OCI-LY1 (cell line): ENCODE data around the gene AQP5.

Source experiments
- H2AFZ ChIP-seq: fragments of 200-600 bp; sonication (generic), shearing (Covaris generic); 2 replicates; pipeline ENCODE4 v1.6.0; 2014; ENCODE audit warnings: antibody characterized with exemption, mild to moderate bottlenecking, low read length
- H3F3A ChIP-seq: fragments of 200-600 bp; sonication (generic), shearing (Covaris generic); 2 replicates; pipeline ENCODE4 v1.6.0; 2014; ENCODE audit warnings: mild to moderate bottlenecking, antibody characterized with exemption, low read length, moderate library complexity; ENCODE audit not compliant: insufficient read depth
- H3K27ac ChIP-seq: fragments of 200-600 bp; sonication (generic); 2 replicates; pipeline ENCODE4 v1.5.1; 2014; ENCODE audit warnings: low read length, mixed run types, mild to moderate bottlenecking, low read depth; ENCODE audit not compliant: poor library complexity, severe bottlenecking
- H3K27me3 ChIP-seq: fragments of 200-600 bp; sonication (generic); 2 replicates; pipeline ENCODE4 v1.6.0; 2014; ENCODE audit warnings: antibody characterized with exemption, mild to moderate bottlenecking, low read length, moderate library complexity; ENCODE audit not compliant: insufficient read depth
- H3K36me3 ChIP-seq: fragments of 200-600 bp; sonication (generic); 2 replicates; pipeline ENCODE4 v1.6.1; 2014; ENCODE audit warnings: mild to moderate bottlenecking, antibody characterized with exemption, low read length, moderate library complexity, mixed read lengths; ENCODE audit not compliant: insufficient read depth
- H3K4me1 ChIP-seq: fragments of 200-600 bp; sonication (generic); 2 replicates; pipeline ENCODE4 v1.5.1; 2014; ENCODE audit warnings: mild to moderate bottlenecking, low read length, moderate library complexity; ENCODE audit not compliant: insufficient read depth, severe bottlenecking
- H3K4me2 ChIP-seq: fragments of 200-600 bp; sonication (generic), shearing (Covaris generic); 2 replicates; pipeline ENCODE4 v1.6.1; 2014; ENCODE audit warnings: low read length
- H3K4me3 ChIP-seq: fragments of 200-600 bp; sonication (generic); 2 replicates; pipeline ENCODE4 v1.5.1; 2014; ENCODE audit warnings: low read length, low read depth, mild to moderate bottlenecking, mixed read lengths; ENCODE audit not compliant: poor library complexity, severe bottlenecking
- H3K79me2 ChIP-seq: fragments of 200-600 bp; shearing (Covaris generic); 2 replicates; pipeline ENCODE4 v1.6.1; 2016; ENCODE audit warnings: mixed run types, low read length, mixed read lengths; ENCODE audit not compliant: insufficient read depth
- H3K9ac ChIP-seq: fragments of 200-600 bp; sonication (generic), shearing (Covaris generic); 2 replicates; pipeline ENCODE4 v1.6.1; 2014; ENCODE audit warnings: mild to moderate bottlenecking, low read length, mixed read lengths
- H3K9me2 ChIP-seq: fragments of 200-600 bp; sonication (generic), shearing (Covaris generic); 2 replicates; pipeline ENCODE4 v1.6.1; 2014; ENCODE audit warnings: low read depth, mild to moderate bottlenecking, low read length, mixed read lengths
- H3K9me3 ChIP-seq: fragments of 200-600 bp; shearing (Covaris generic); 2 replicates; pipeline ENCODE4 v1.6.1; 2014; ENCODE audit warnings: low read length, mixed read lengths
- H4K20me1 ChIP-seq: fragments of 200-600 bp; sonication (generic), shearing (Covaris generic); 2 replicates; pipeline ENCODE4 v1.6.0; 2016; ENCODE audit warnings: mild to moderate bottlenecking, low read length; ENCODE audit not compliant: insufficient read depth
- EZH2 ChIP-seq: fragments of 200-600 bp; sonication (generic), shearing (Covaris generic); IDR thresholded peaks from 2 replicates; pipeline ENCODE4 v1.8.0; 2017; ENCODE audit warnings: borderline replicate concordance, mixed run types, mild to moderate bottlenecking, antibody characterized with exemption, low read length, moderate library complexity, mixed read lengths
- TF ChIP-seq, protein P1 (sequence below): fragments of 200-600 bp; sonication (generic), shearing (Covaris generic); IDR thresholded peaks from 2 replicates; pipeline ENCODE4 v1.5.1; 2017; ENCODE audit warnings: mild to moderate bottlenecking, antibody characterized with exemption, low read length, moderate library complexity, mixed read lengths

AQP5 gene

GRCh38 chr12:49971141-49971540, 9.5 kb downstream of the AQP5 start:
- Histone ChIP-seq H3K4me1 (peaks cover 9% of the 10 kb centered on the region), H3K27ac (no peak overlapping the region), H3F3A (no peaks in the 10 kb centered on the region), H3K27me3 (0 out of 2 replicates have a peak, but pooled peaks cover 3% of the 10 kb centered on the region), H3K4me2 (no peak overlapping the region), H3K9me3 (no peaks in the 10 kb centered on the region), H3K79me2 (no peaks in the 10 kb centered on the region), H3K9me2 (no peaks in the 10 kb centered on the region), H3K9ac (no peak overlapping the region), H2AFZ (no peak overlapping the region), H4K20me1 (no peaks in the 10 kb centered on the region), H3K4me3 (no peak overlapping the region), H3K36me3 (no peaks in the 10 kb centered on the region)
- TF ChIP-seq, protein P1, sequence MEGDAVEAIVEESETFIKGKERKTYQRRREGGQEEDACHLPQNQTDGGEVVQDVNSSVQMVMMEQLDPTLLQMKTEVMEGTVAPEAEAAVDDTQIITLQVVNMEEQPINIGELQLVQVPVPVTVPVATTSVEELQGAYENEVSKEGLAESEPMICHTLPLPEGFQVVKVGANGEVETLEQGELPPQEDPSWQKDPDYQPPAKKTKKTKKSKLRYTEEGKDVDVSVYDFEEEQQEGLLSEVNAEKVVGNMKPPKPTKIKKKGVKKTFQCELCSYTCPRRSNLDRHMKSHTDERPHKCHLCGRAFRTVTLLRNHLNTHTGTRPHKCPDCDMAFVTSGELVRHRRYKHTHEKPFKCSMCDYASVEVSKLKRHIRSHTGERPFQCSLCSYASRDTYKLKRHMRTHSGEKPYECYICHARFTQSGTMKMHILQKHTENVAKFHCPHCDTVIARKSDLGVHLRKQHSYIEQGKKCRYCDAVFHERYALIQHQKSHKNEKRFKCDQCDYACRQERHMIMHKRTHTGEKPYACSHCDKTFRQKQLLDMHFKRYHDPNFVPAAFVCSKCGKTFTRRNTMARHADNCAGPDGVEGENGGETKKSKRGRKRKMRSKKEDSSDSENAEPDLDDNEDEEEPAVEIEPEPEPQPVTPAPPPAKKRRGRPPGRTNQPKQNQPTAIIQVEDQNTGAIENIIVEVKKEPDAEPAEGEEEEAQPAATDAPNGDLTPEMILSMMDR, result no peak
- no peak for TF ChIP-seq EZH2

GRCh38 chr12:49972129-49972528, 10.5 kb downstream of the AQP5 start:
- H3K4me1 ChIP-seq, result peaks cover 7% of the 10 kb centered on the region
- no peaks in the 10 kb centered on the region for H4K20me1 ChIP-seq
- H2AFZ ChIP-seq, result no peak overlapping the region
- TF ChIP-seq EZH2, result no peak
- TF ChIP-seq, protein P1, result no peak
- H3K9me2 ChIP-seq, result no peaks in the 10 kb centered on the region
- no peaks in the 10 kb centered on the region for H3K36me3 ChIP-seq
- H3K27me3 ChIP-seq, result 0 out of 2 replicates have a peak, but pooled peaks cover 3% of the 10 kb centered on the region
- no peak overlapping the region for H3K9ac ChIP-seq
- no peaks in the 10 kb centered on the region for H3K79me2 ChIP-seq
- no peaks in the 10 kb centered on the region for H3F3A ChIP-seq
- H3K9me3 ChIP-seq, result no peaks in the 10 kb centered on the region
- no peak overlapping the region for H3K4me2 ChIP-seq
- H3K27ac ChIP-seq, result no peak overlapping the region
- H3K4me3 ChIP-seq, result no peak overlapping the region

- H3K36me3 ChIP-seq, result no peaks in the 10 kb centered on the region
- no peaks in the 10 kb centered on the region for H3K79me2 ChIP-seq
- H3K4me2 ChIP-seq, result no peak within 1 kb of the TSS
- no peaks in the 10 kb centered on the region for H4K20me1 ChIP-seq
- no peaks in the 10 kb centered on the region for H3K9me2 ChIP-seq
- H3K4me3 ChIP-seq, result no peak within 1 kb of the TSS
- no peak within 1 kb of the TSS for H2AFZ ChIP-seq
- no peak within 1 kb of the TSS for H3K27ac ChIP-seq
- TF ChIP-seq, protein P1, result no peak
- TF ChIP-seq EZH2, result no peak
- no peak within 1 kb of the TSS for H3K9ac ChIP-seq
- H3F3A ChIP-seq, result no peaks in the 10 kb centered on the region
- peaks cover under 1% of the 10 kb centered on the region for H3K4me1 ChIP-seq
- H3K27me3 ChIP-seq, result 0 out of 2 replicates have a peak, but pooled peaks cover 3% of the 10 kb centered on the region
- H3K9me3 ChIP-seq, result no peaks in the 10 kb centered on the region
Measured at GRCh38 chr12:49972641-49973360, 11.1 kb downstream of the AQP5 start, which contains the start of gene AQP6. Gene AQP6 (plus strand): TSS chr12:49972947. CDS start chr12:49973174, 227 bp downstream.
